OCI-LY7 (cell line): Measurements from ENCODE around the gene RIMS3. TPM values are rescaled to one million over a fixed set of nuclear protein-coding genes. Genes with fewer than 3 reads are reported as not detected.

ENCODE experiments used
- BruUV-seq: library from RNA; stranded (reverse); fragments of 400-500 nt; replicated peaks from 2 replicates; lab custom pipeline; 2021; lab: Mats Ljungman, UMichigan
- CTCF ChIA-PET: fragments of 300-600 bp; sonication (Branson Sonifier 250); formaldehyde crosslinking; loops from one replicate; lab custom pipeline; 2022; ENCODE audit warnings: antibody characterized with exemption; ENCODE audit not compliant: unreplicated experiment; lab: Charles Lee
- POLR2A ChIA-PET: fragments of 300-600 bp; sonication (Branson Sonifier 250); formaldehyde crosslinking; loops from one replicate; lab custom pipeline; 2022; ENCODE audit warnings: antibody characterized with exemption; lab: Charles Lee
- DNase-seq: peaks from one replicate; pipeline ENCODE4 v3.0.0-alpha.2; 2015; ENCODE audit warnings: low spot score
- H2AFZ ChIP-seq: fragments of 200-600 bp; sonication (generic), shearing (Covaris generic); 2 replicates; pipeline ENCODE4 v1.6.1; 2014; ENCODE audit warnings: mild to moderate bottlenecking, antibody characterized with exemption, low read length, moderate library complexity
- H3K27ac ChIP-seq: fragments of 200-600 bp; sonication (generic); 2 replicates; pipeline ENCODE4 v1.5.1; 2014; ENCODE audit warnings: mixed run types, low read depth, mild to moderate bottlenecking, moderate library complexity, low read length, inconsistent platforms; ENCODE audit not compliant: poor library complexity, severe bottlenecking
- H3K36me3 ChIP-seq: fragments of 200-600 bp; sonication (generic); 2 replicates; pipeline ENCODE4 v1.6.1; 2014; ENCODE audit warnings: mild to moderate bottlenecking, antibody characterized with exemption, low read length, moderate library complexity, mixed read lengths; ENCODE audit not compliant: insufficient read depth
- H3K4me1 ChIP-seq: fragments of 200-600 bp; sonication (generic); 2 replicates; pipeline ENCODE4 v1.5.1; 2014; ENCODE audit warnings: mild to moderate bottlenecking, low read length; ENCODE audit not compliant: insufficient read depth, poor library complexity, severe bottlenecking
- H3K4me2 ChIP-seq: fragments of 200-600 bp; sonication (generic); 2 replicates; pipeline ENCODE4 v1.6.1; 2014; ENCODE audit warnings: mild to moderate bottlenecking, low read length
- H3K4me3 ChIP-seq: fragments of 200-600 bp; sonication (generic); 2 replicates; pipeline ENCODE4 v1.5.1; 2014; ENCODE audit warnings: mild to moderate bottlenecking, low read depth, low read length; ENCODE audit not compliant: poor library complexity, severe bottlenecking
- H3K79me2 ChIP-seq: fragments of 200-600 bp; sonication (generic); 2 replicates; pipeline ENCODE4 v1.6.1; 2016; ENCODE audit warnings: low read depth, mild to moderate bottlenecking, low read length, moderate library complexity, mixed read lengths; ENCODE audit not compliant: insufficient read depth
- H3K9me2 ChIP-seq: fragments of 200-600 bp; sonication (generic); 2 replicates; pipeline ENCODE4 v1.6.1; 2016; ENCODE audit warnings: mild to moderate bottlenecking, low read length, mixed read lengths; ENCODE audit not compliant: insufficient read depth
- H3K9me3 ChIP-seq: fragments of 200-600 bp; sonication (generic); 2 replicates; pipeline ENCODE4 v1.6.1; 2014; ENCODE audit warnings: mild to moderate bottlenecking, mixed run types, low read length, mixed read lengths
- H4K20me1 ChIP-seq: fragments of 200-600 bp; sonication (generic); 2 replicates; pipeline ENCODE4 v1.6.1; 2014; ENCODE audit warnings: mild to moderate bottlenecking, antibody characterized with exemption, low read length, moderate library complexity, mixed read lengths; ENCODE audit not compliant: insufficient read depth
- EZH2phosphoT487 ChIP-seq: fragments of 200-600 bp; sonication (generic); IDR thresholded peaks from 2 replicates; pipeline ENCODE4 v1.6.1; 2018; ENCODE audit warnings: low read depth, borderline replicate concordance, mild to moderate bottlenecking, mixed run types, antibody characterized with exemption, low read length, moderate library complexity, mixed read lengths
- intact Hi-C: fragments of 100-400 bp; cut with micrococcal nuclease; formaldehyde crosslinking; loops from one replicate; pipeline ENCODE4 v1.10.0; 2022; ENCODE audit not compliant: unreplicated experiment
- total RNA-seq, 2 experiments: library from RNA; depleted of rRNA in 1 of 2; stranded (reverse); fragments of >200 nt in 1 of 2; shearing (Covaris generic) in 1 of 2; gene quantifications; 2 replicates each; pipeline ENCODE4 v1.2.3, GENCODE V29; 2014 to 2022
- TF ChIP-seq, protein P1 (sequence below): fragments of 200-600 bp; sonication (generic); conservative IDR thresholded peaks from 2 replicates; pipeline ENCODE4 v1.5.1; 2014; ENCODE audit warnings: mild to moderate bottlenecking, antibody characterized with exemption, low read length, moderate library complexity, mixed read lengths

The RIMS3 gene
- total RNA-seq, 2 experiments from 2014 or later: 80.3 to 89.3 TPM

DNA sequence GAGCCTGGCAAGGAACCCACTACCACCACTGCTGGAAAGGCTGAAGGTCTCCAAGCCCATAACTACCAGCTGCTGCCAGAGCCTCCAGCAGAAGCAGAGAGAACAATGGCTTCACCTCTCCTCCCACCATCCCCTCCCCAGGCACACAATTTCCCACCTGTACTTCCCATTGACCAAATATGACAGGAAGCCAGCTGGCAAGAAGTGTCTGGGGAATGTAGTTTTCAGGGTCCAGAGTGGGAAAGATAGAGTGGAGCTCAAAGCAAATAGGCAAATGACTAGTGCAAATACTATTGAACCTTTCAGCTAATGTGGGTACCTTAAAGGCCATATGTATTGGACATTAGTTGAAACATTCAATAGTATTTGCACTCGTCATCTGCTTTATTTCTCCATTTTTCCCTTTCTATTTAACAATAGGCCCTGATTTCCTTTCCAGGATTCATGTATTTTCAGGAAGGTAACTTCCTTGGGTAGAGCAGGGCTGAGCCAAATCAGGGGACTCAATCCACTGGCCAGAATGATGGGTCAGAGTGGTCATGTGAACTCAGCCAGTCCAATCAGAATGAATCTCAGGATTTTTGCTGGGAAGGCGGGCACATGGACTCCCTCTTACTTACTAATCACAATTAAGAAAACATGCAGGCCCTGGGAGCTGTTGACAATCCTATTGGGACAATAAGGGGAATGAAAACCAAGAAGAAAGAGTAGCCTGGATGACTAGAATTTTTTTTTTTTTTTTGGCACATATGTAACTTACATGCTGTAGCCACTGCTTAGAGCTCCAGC, 13.9 kb upstream of the RIMS3 start:
- H3K9me3 ChIP-seq: no peaks in the 10 kb centered on the region
- intact Hi-C loops: no loop called here

DNA sequence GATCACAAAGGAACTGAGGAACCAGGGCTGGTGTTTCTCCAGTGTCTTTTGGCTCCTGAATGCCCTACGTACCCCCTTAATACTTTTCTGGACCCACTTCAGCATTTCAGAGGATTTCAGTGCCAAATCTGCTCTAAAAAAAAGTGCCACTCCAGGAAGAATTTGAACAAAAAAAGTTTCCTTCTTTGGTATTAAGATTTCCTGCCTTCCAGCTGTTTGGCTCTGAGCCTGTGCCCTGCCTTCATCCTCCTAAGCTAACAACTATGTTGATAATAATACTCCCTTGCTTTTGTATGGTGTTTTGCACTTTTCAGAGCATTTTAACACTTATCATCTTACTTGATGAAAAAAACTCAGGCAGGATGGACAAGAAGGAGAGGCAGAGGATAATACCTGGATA, 11.0 kb upstream of the RIMS3 start:
- Histone ChIP-seq H2AFZ (no peak overlapping the region), H3K9me2 (no peaks in the 10 kb centered on the region), H3K27ac (no peak overlapping the region), H3K9me3 (no peaks in the 10 kb centered on the region), H3K4me3 (no peak overlapping the region), H3K4me2 (no peak overlapping the region), H4K20me1 (no peaks in the 10 kb centered on the region), H3K36me3 (no peaks in the 10 kb centered on the region), H3K79me2 (no peaks in the 10 kb centered on the region), H3K4me1 (no peaks in the 10 kb centered on the region)
- CTCF ChIA-PET: no interaction called here
- no peak for DNase-seq
- intact Hi-C loops: no loop called here
- no TSS peak for BruUV-seq
- POLR2A ChIA-PET: interaction anchor here (0.6 kb wide), 1 partner anchor 53 kb away, joined by 3 read pairs; no protein-coding TSS in a partner anchor
- TF ChIP-seq EZH2phosphoT487: no peak
- TF ChIP-seq, protein P1, sequence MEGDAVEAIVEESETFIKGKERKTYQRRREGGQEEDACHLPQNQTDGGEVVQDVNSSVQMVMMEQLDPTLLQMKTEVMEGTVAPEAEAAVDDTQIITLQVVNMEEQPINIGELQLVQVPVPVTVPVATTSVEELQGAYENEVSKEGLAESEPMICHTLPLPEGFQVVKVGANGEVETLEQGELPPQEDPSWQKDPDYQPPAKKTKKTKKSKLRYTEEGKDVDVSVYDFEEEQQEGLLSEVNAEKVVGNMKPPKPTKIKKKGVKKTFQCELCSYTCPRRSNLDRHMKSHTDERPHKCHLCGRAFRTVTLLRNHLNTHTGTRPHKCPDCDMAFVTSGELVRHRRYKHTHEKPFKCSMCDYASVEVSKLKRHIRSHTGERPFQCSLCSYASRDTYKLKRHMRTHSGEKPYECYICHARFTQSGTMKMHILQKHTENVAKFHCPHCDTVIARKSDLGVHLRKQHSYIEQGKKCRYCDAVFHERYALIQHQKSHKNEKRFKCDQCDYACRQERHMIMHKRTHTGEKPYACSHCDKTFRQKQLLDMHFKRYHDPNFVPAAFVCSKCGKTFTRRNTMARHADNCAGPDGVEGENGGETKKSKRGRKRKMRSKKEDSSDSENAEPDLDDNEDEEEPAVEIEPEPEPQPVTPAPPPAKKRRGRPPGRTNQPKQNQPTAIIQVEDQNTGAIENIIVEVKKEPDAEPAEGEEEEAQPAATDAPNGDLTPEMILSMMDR: no peak

More for the DNA sequence above, 13.9 kb upstream of the RIMS3 start:
- ChIA-PET POLR2A (interaction anchor here (0.6 to 3.2 kb wide), 3 partner anchors 8 to 16 kb away, joined by 3 to 11 read pairs (median 7); partner anchors contain the start of gene NFYC), CTCF (no interaction called here)
- H3K4me2 ChIP-seq: no peak overlapping the region
- no peak for TF ChIP-seq EZH2phosphoT487
- TF ChIP-seq, protein P1: no peak
- BruUV-seq: no TSS peak
- H3K36me3 ChIP-seq: no peaks in the 10 kb centered on the region
- no peaks in the 10 kb centered on the region for H3K79me2 ChIP-seq
- no peak overlapping the region for H3K27ac ChIP-seq
- H3K4me3 ChIP-seq: no peak overlapping the region
- no peak for DNase-seq
- H2AFZ ChIP-seq: no peak overlapping the region
- no peaks in the 10 kb centered on the region for H3K4me1 ChIP-seq
- H3K9me2 ChIP-seq: no peaks in the 10 kb centered on the region
- H4K20me1 ChIP-seq: no peaks in the 10 kb centered on the region

DNA sequence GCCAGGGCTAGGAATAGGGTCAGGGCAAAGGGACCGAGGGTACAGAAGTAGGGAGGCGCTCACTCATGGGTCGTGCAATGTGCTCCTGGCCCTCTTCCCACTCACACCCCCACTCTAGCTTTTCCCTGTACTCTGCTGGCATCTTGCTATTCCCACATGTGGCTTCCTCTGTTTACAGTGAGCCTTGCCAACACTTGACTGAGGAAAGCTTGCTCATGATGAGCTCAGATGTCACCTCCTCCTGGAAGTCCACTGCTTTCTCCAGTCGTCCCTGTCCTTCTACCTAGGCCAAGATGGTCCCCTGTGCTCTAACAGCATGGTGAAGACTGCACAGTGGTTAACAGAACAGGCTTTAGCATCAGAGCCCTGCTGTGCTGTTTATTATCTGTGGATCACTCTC, 8.0 kb upstream of the RIMS3 start:
- H3K79me2 ChIP-seq: no peaks in the 10 kb centered on the region
- TF ChIP-seq EZH2phosphoT487: no peak
- TF ChIP-seq, protein P1: no peak
- H2AFZ ChIP-seq: no peak overlapping the region
- POLR2A ChIA-PET: interaction anchor here (1.0 to 2.9 kb wide), 3 partner anchors 10 to 30 kb away, joined by 3 to 9 read pairs (median 4); partner anchors contain the start of gene NFYC
- DNase-seq: no peak
- no peak overlapping the region for H3K4me3 ChIP-seq
- no peak overlapping the region for H3K4me2 ChIP-seq
- no peak overlapping the region for H3K27ac ChIP-seq
- H4K20me1 ChIP-seq: no peaks in the 10 kb centered on the region
- no peaks in the 10 kb centered on the region for H3K36me3 ChIP-seq
- no TSS peak for BruUV-seq
- no peaks in the 10 kb centered on the region for H3K9me3 ChIP-seq
- no peaks in the 10 kb centered on the region for H3K9me2 ChIP-seq
- peaks cover 10% of the 10 kb centered on the region for H3K4me1 ChIP-seq
- intact Hi-C loops: no loop called here
- CTCF ChIA-PET: no interaction called here
